HEK293 (cell line): ENCODE measurements around the gene VIPR2.

ENCODE experiments used
- CTCF ChIA-PET: fragments of 350-600 bp; formaldehyde crosslinking; extraction: SDS; loops from one replicate; lab custom pipeline; 2021; ENCODE audit warnings: antibody characterized with exemption; lab: Yijun Ruan, JAX
- POLR2A ChIA-PET: fragments of 300-600 bp; formaldehyde crosslinking; extraction: SDS; loops from one replicate; lab custom pipeline; 2020; ENCODE audit warnings: antibody characterized with exemption, inconsistent platforms; lab: Yijun Ruan, JAX
- H3K27ac ChIP-seq: fragments of 200-500 bp; sonication (Bioruptor generic); 2 replicates; pipeline ENCODE4 v1.5.1; 2014; ENCODE audit warnings: low read depth, low read length, control low read depth, inconsistent platforms; ENCODE audit errors: extremely low read depth
- H3K36me3 ChIP-seq, 2 experiments: fragments of 200-500 bp in 1 of 2; sonication (Bioruptor generic) in 1 of 2; 1 replicate in 1 of 2; 2 replicates in 1 of 2; pipeline ENCODE4 v1.5.1; 2014 to 2017; ENCODE audit warnings: inconsistent platforms in 2 of 2, low read length in 2 of 2; ENCODE audit not compliant: control insufficient read depth in 2 of 2, insufficient read depth in 1 of 2
- H3K4me1 ChIP-seq: fragments of 200-500 bp; sonication (Bioruptor generic); 2 replicates; pipeline ENCODE4 v1.5.1; 2014; ENCODE audit warnings: mild to moderate bottlenecking, low read length, inconsistent platforms; ENCODE audit not compliant: control insufficient read depth, insufficient read depth
- H3K4me3 ChIP-seq: 2 replicates; pipeline ENCODE4 v1.5.1; 2011; ENCODE audit warnings: low read depth, mild to moderate bottlenecking, control low read depth, low read length, moderate library complexity
- H3K9me3 ChIP-seq: fragments of 200-500 bp; sonication (Bioruptor generic); 2 replicates; pipeline ENCODE4 v1.5.1; 2014; ENCODE audit warnings: low read depth, low read length, inconsistent platforms; ENCODE audit not compliant: control insufficient read depth, insufficient read depth
- MZF1 ChIP-seq: fragments of 450-650 bp; formaldehyde crosslinking; IDR thresholded peaks from 2 replicates; pipeline ENCODE4 v1.5.1; 2017; ENCODE audit warnings: missing biosample characterization, missing genetic modification characterization, borderline replicate concordance
- SCRT1 ChIP-seq: fragments of 450-650 bp; formaldehyde crosslinking; IDR thresholded peaks from 2 replicates; pipeline ENCODE4 v1.5.1; 2016; ENCODE audit warnings: missing biosample characterization, missing genetic modification characterization, borderline replicate concordance
- SETDB1 ChIP-seq: IDR thresholded peaks from one replicate; pipeline ENCODE4 v1.6.1; 2017; ENCODE audit warnings: mild to moderate bottlenecking, low read length, moderate library complexity, mixed read lengths; ENCODE audit not compliant: insufficient read length
- ZFP41 ChIP-seq: fragments of 450-650 bp; formaldehyde crosslinking; IDR thresholded peaks from 2 replicates; pipeline ENCODE4 v1.5.1; 2016; ENCODE audit warnings: missing biosample characterization, missing genetic modification characterization, borderline replicate concordance
- ZNF138 ChIP-seq: fragments of 450-650 bp; formaldehyde crosslinking; IDR thresholded peaks from 2 replicates; pipeline ENCODE4 v1.5.1; 2016; ENCODE audit warnings: missing biosample characterization, missing genetic modification characterization, borderline replicate concordance
- ZNF18 ChIP-seq: fragments of 450-650 bp; formaldehyde crosslinking; IDR thresholded peaks from 2 replicates; pipeline ENCODE4 v1.5.1; 2016; ENCODE audit warnings: missing biosample characterization, missing genetic modification characterization
- ZNF2 ChIP-seq: fragments of 450-650 bp; formaldehyde crosslinking; IDR thresholded peaks from 2 replicates; pipeline ENCODE4 v1.5.1; 2016; ENCODE audit warnings: missing biosample characterization, missing genetic modification characterization
- ZNF350 ChIP-seq: fragments of 450-650 bp; formaldehyde crosslinking; IDR thresholded peaks from 2 replicates; pipeline ENCODE4 v1.5.0; 2017; ENCODE audit warnings: missing biosample characterization, mild to moderate bottlenecking, missing genetic modification characterization
- ZNF366 ChIP-seq: fragments of 450-650 bp; formaldehyde crosslinking; conservative IDR thresholded peaks from 2 replicates; pipeline ENCODE4 v1.5.1; 2016; ENCODE audit warnings: missing biosample characterization, missing genetic modification characterization
- ZNF37A ChIP-seq: fragments of 450-650 bp; IDR thresholded peaks from 2 replicates; pipeline ENCODE4 v1.5.1; 2018; ENCODE audit warnings: missing biosample characterization, missing genetic modification characterization
- ZNF416 ChIP-seq: fragments of 450-650 bp; formaldehyde crosslinking; IDR thresholded peaks from 2 replicates; pipeline ENCODE4 v1.5.1; 2016; ENCODE audit warnings: missing biosample characterization, missing genetic modification characterization
- ZNF670 ChIP-seq: fragments of 450-650 bp; formaldehyde crosslinking; IDR thresholded peaks from 2 replicates; pipeline ENCODE4 v1.5.1; 2016; ENCODE audit warnings: missing biosample characterization, missing genetic modification characterization, low read depth
- ZNF76 ChIP-seq: fragments of 450-650 bp; formaldehyde crosslinking; IDR thresholded peaks from 2 replicates; pipeline ENCODE4; 2016; ENCODE audit warnings: low read depth, missing biosample characterization, missing genetic modification characterization, borderline replicate concordance
- ZSCAN16 ChIP-seq: fragments of 450-650 bp; formaldehyde crosslinking; IDR thresholded peaks from 2 replicates; pipeline ENCODE4 v1.5.1; 2016; ENCODE audit warnings: missing biosample characterization, missing genetic modification characterization
- ZSCAN5A ChIP-seq: fragments of 450-650 bp; formaldehyde crosslinking; IDR thresholded peaks from 2 replicates; pipeline ENCODE4 v1.5.1; 2016; ENCODE audit warnings: missing biosample characterization, missing genetic modification characterization
- TF ChIP-seq, protein P1 (sequence below): fragments of 450-650 bp; formaldehyde crosslinking; IDR thresholded peaks from 2 replicates; pipeline ENCODE4 v1.5.1; 2016; ENCODE audit warnings: missing biosample characterization, missing genetic modification characterization, borderline replicate concordance
- TF ChIP-seq, protein P2 (sequence below): fragments of 450-650 bp; formaldehyde crosslinking; IDR thresholded peaks from 2 replicates; pipeline ENCODE4 v1.5.1; 2016; ENCODE audit warnings: missing biosample characterization, missing genetic modification characterization
- TF ChIP-seq, protein P3 (sequence below): fragments of 450-650 bp; formaldehyde crosslinking; IDR thresholded peaks from 2 replicates; pipeline ENCODE4 v1.5.1; 2016; ENCODE audit warnings: missing biosample characterization, missing genetic modification characterization
- TF ChIP-seq, protein P4 (sequence below): fragments of 450-650 bp; formaldehyde crosslinking; IDR thresholded peaks from 2 replicates; pipeline ENCODE4 v1.5.1; 2016; ENCODE audit warnings: missing biosample characterization, missing genetic modification characterization

The VIPR2 gene

GRCh38 chr7:159141167-159141566, 3.5 kb downstream of the VIPR2 start:
- no peak overlapping the region for H3K27ac ChIP-seq
- ChIA-PET CTCF (interaction anchor here (1.5 kb wide), 1 partner anchor 10 kb away, joined by 5 read pairs; no protein-coding TSS in a partner anchor), POLR2A (no interaction called here)
- H3K9me3 ChIP-seq: no peaks in the 10 kb centered on the region
- TF ChIP-seq ZNF138 (tag by site-specific recombination) (no peak), ZNF18 (tag by site-specific recombination) (no peak)
- TF ChIP-seq, all 188 proteins: peak for 0
- Histone ChIP-seq H3K4me1 (no peaks in the 10 kb centered on the region), H3K4me3 (no peak overlapping the region), H3K36me3 (no peaks in the 10 kb centered on the region)

- no peaks in the 10 kb centered on the region for H3K4me1 ChIP-seq
- H3K36me3 ChIP-seq: no peaks in the 10 kb centered on the region
- H3K9me3 ChIP-seq: no peaks in the 10 kb centered on the region
- H3K4me3 ChIP-seq: no peak overlapping the region
- ChIA-PET CTCF (no interaction called here), POLR2A (no interaction called here)
- no peak overlapping the region for H3K27ac ChIP-seq
- TF ChIP-seq MZF1 (tag by site-specific recombination) (no peak), ZNF37A (no peak), ZNF350 (tag by site-specific recombination) (no peak), ZNF670 (tag by site-specific recombination) (no peak), SETDB1 (no peak), ZSCAN16 (tag by site-specific recombination) (no peak), SCRT1 (tag by site-specific recombination) (no peak), ZNF416 (tag by site-specific recombination) (no peak), ZNF76 (no peak), ZNF2 (tag by site-specific recombination) (no peak), ZFP41 (tag by site-specific recombination) (no peak), ZNF366 (tag by site-specific recombination) (no peak), ZSCAN5A (no peak)
- TF ChIP-seq, protein P1, sequence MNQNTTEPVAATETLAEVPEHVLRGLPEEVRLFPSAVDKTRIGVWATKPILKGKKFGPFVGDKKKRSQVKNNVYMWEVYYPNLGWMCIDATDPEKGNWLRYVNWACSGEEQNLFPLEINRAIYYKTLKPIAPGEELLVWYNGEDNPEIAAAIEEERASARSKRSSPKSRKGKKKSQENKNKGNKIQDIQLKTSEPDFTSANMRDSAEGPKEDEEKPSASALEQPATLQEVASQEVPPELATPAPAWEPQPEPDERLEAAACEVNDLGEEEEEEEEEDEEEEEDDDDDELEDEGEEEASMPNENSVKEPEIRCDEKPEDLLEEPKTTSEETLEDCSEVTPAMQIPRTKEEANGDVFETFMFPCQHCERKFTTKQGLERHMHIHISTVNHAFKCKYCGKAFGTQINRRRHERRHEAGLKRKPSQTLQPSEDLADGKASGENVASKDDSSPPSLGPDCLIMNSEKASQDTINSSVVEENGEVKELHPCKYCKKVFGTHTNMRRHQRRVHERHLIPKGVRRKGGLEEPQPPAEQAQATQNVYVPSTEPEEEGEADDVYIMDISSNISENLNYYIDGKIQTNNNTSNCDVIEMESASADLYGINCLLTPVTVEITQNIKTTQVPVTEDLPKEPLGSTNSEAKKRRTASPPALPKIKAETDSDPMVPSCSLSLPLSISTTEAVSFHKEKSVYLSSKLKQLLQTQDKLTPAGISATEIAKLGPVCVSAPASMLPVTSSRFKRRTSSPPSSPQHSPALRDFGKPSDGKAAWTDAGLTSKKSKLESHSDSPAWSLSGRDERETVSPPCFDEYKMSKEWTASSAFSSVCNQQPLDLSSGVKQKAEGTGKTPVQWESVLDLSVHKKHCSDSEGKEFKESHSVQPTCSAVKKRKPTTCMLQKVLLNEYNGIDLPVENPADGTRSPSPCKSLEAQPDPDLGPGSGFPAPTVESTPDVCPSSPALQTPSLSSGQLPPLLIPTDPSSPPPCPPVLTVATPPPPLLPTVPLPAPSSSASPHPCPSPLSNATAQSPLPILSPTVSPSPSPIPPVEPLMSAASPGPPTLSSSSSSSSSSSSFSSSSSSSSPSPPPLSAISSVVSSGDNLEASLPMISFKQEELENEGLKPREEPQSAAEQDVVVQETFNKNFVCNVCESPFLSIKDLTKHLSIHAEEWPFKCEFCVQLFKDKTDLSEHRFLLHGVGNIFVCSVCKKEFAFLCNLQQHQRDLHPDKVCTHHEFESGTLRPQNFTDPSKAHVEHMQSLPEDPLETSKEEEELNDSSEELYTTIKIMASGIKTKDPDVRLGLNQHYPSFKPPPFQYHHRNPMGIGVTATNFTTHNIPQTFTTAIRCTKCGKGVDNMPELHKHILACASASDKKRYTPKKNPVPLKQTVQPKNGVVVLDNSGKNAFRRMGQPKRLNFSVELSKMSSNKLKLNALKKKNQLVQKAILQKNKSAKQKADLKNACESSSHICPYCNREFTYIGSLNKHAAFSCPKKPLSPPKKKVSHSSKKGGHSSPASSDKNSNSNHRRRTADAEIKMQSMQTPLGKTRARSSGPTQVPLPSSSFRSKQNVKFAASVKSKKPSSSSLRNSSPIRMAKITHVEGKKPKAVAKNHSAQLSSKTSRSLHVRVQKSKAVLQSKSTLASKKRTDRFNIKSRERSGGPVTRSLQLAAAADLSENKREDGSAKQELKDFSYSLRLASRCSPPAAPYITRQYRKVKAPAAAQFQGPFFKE (tag by site-specific recombination): no peak
- TF ChIP-seq, protein P2, sequence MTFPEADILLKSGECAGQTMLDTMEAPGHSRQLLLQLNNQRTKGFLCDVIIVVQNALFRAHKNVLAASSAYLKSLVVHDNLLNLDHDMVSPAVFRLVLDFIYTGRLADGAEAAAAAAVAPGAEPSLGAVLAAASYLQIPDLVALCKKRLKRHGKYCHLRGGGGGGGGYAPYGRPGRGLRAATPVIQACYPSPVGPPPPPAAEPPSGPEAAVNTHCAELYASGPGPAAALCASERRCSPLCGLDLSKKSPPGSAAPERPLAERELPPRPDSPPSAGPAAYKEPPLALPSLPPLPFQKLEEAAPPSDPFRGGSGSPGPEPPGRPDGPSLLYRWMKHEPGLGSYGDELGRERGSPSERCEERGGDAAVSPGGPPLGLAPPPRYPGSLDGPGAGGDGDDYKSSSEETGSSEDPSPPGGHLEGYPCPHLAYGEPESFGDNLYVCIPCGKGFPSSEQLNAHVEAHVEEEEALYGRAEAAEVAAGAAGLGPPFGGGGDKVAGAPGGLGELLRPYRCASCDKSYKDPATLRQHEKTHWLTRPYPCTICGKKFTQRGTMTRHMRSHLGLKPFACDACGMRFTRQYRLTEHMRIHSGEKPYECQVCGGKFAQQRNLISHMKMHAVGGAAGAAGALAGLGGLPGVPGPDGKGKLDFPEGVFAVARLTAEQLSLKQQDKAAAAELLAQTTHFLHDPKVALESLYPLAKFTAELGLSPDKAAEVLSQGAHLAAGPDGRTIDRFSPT: no peak
- TF ChIP-seq, protein P3, sequence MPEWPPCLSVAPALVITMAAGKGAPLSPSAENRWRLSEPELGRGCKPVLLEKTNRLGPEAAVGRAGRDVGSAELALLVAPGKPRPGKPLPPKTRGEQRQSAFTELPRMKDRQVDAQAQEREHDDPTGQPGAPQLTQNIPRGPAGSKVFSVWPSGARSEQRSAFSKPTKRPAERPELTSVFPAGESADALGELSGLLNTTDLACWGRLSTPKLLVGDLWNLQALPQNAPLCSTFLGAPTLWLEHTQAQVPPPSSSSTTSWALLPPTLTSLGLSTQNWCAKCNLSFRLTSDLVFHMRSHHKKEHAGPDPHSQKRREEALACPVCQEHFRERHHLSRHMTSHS (tag by site-specific recombination): no peak
- TF ChIP-seq, protein P4, sequence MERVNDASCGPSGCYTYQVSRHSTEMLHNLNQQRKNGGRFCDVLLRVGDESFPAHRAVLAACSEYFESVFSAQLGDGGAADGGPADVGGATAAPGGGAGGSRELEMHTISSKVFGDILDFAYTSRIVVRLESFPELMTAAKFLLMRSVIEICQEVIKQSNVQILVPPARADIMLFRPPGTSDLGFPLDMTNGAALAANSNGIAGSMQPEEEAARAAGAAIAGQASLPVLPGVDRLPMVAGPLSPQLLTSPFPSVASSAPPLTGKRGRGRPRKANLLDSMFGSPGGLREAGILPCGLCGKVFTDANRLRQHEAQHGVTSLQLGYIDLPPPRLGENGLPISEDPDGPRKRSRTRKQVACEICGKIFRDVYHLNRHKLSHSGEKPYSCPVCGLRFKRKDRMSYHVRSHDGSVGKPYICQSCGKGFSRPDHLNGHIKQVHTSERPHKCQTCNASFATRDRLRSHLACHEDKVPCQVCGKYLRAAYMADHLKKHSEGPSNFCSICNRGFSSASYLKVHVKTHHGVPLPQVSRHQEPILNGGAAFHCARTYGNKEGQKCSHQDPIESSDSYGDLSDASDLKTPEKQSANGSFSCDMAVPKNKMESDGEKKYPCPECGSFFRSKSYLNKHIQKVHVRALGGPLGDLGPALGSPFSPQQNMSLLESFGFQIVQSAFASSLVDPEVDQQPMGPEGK (tag by site-specific recombination): no peak
Measured at GRCh38 chr7:159140170-159140910, 4.3 kb downstream of the VIPR2 start.
